ENCODE measurements around the gene ATG2A. TPM values are rescaled to one million over a fixed set of nuclear protein-coding genes. Genes with fewer than 3 reads are reported as not detected.

ATG2A gene
- polyA plus RNA-seq, 12 donors = 7.9 to 25.2 (median 10.0) TPM; not detected in 1

Other genes with a start within 250 kb of the ATG2A start
- 10 to 100 TPM in 11 of 12 donors, not detected in 1; 14.4 to 40.7 (median 22.2) TPM for gene NRXN2, start 194.0 kb downstream of the ATG2A start, polyA plus RNA-seq (ENCODE audit: insufficient read length in 12 of 12)
- 10 to 100 TPM in 11 of 12 donors, not detected in 1; 19.3 to 55.3 (median 36.2) TPM for gene RASGRP2, start 173.1 kb downstream of the ATG2A start, polyA plus RNA-seq (ENCODE audit: insufficient read length in 12 of 12)
- 100 to 1,000 TPM in 7 of 12 donors, 10 to 100 TPM in 4, not detected in 1; 68.9 to 405 (median 157) TPM for gene PYGM, start 157.2 kb downstream of the ATG2A start, polyA plus RNA-seq (ENCODE audit: insufficient read length in 12 of 12)
- gene SF1, start 138.7 kb downstream of the ATG2A start, polyA plus RNA-seq (ENCODE audit: insufficient read length in 12 of 12) = 100 to 1,000 TPM in 11 of 12 donors, not detected in 1; 174 to 428 (median 247) TPM
- 10 to 100 TPM in 7 of 12 donors, 1 to 10 TPM in 4, not detected in 1; 6.5 to 23.7 (median 10.8) TPM for gene MAP4K2, start 114.0 kb downstream of the ATG2A start, polyA plus RNA-seq (ENCODE audit: insufficient read length in 12 of 12)
- 10 to 100 TPM in 11 of 12 donors, not detected in 1; 15.8 to 56.3 (median 20.1) TPM for gene MEN1, start 106.7 kb downstream of the ATG2A start, polyA plus RNA-seq (ENCODE audit: insufficient read length in 12 of 12)
- gene CDC42BPG, start 72.6 kb downstream of the ATG2A start, polyA plus RNA-seq (ENCODE audit: insufficient read length in 12 of 12) = 1 to 10 TPM in 5 of 12 donors, under 1 TPM in 6, not detected in 1; 0.40 to 8.6 (median 0.84) TPM
- 100 to 1,000 TPM in 5 of 12 donors, 10 to 100 TPM in 7; 64.6 to 363 (median 85.9) TPM for gene EHD1, start 38.6 kb downstream of the ATG2A start, polyA plus RNA-seq (ENCODE audit: insufficient read length in 12 of 12)
- gene PPP2R5B, start 7.5 kb upstream of the ATG2A start, polyA plus RNA-seq (ENCODE audit: insufficient read length in 12 of 12) = 10 to 100 TPM in 9 of 12 donors, 1 to 10 TPM in 2, not detected in 1; 9.6 to 14.2 (median 12.3) TPM
- under 1 TPM in 2 of 12 donors, not detected in 10; 0.30 to 0.39 TPM for gene GPHA2, start 18.7 kb upstream of the ATG2A start, polyA plus RNA-seq (ENCODE audit: insufficient read length in 12 of 12)
- not detected for gene MAJIN, start 54.9 kb upstream of the ATG2A start, polyA plus RNA-seq (ENCODE audit: insufficient read length in 12 of 12)
- 1 to 10 TPM in 3 of 12 donors, under 1 TPM in 7, not detected in 2; 0.40 to 1.3 (median 0.79) TPM for gene BATF2, start 79.8 kb upstream of the ATG2A start, polyA plus RNA-seq (ENCODE audit: insufficient read length in 12 of 12)
- 100 to 1,000 TPM in 1 of 12 donors, 10 to 100 TPM in 10, not detected in 1; 59.8 to 130 (median 72.3) TPM for gene ARL2, start 97.0 kb upstream of the ATG2A start, polyA plus RNA-seq (ENCODE audit: insufficient read length in 12 of 12)
- 10 to 100 TPM in 11 of 12 donors, not detected in 1; 16.1 to 28.5 (median 20.4) TPM for gene SNX15, start 110.2 kb upstream of the ATG2A start, polyA plus RNA-seq (ENCODE audit: insufficient read length in 12 of 12)
- 10 to 100 TPM in 6 of 12 donors, 1 to 10 TPM in 5, not detected in 1; 7.7 to 19.5 (median 10.4) TPM for gene SAC3D1, start 124.0 kb upstream of the ATG2A start, polyA plus RNA-seq (ENCODE audit: insufficient read length in 12 of 12)
- gene NAALADL1, start 141.3 kb upstream of the ATG2A start, polyA plus RNA-seq (ENCODE audit: insufficient read length in 12 of 12) = 10 to 100 TPM in 2 of 12 donors, 1 to 10 TPM in 9, not detected in 1; 5.1 to 26.1 (median 7.8) TPM
- 10 to 100 TPM in 6 of 12 donors, 1 to 10 TPM in 5, not detected in 1; 7.1 to 15.8 (median 11.0) TPM for gene CDCA5, start 166.8 kb upstream of the ATG2A start, polyA plus RNA-seq (ENCODE audit: insufficient read length in 12 of 12)
- gene ZFPL1, start 167.0 kb upstream of the ATG2A start, polyA plus RNA-seq (ENCODE audit: insufficient read length in 12 of 12) = 10 to 100 TPM in 11 of 12 donors, not detected in 1; 17.1 to 37.9 (median 21.0) TPM
- gene VPS51, start 179.0 kb upstream of the ATG2A start, polyA plus RNA-seq (ENCODE audit: insufficient read length in 12 of 12) = 100 to 1,000 TPM in 4 of 12 donors, 10 to 100 TPM in 7, not detected in 1; 83.5 to 141 (median 95.8) TPM
- 10 to 100 TPM in 7 of 12 donors, 1 to 10 TPM in 4, not detected in 1; 6.1 to 59.2 (median 11.3) TPM for gene TM7SF2, start 194.7 kb upstream of the ATG2A start, polyA plus RNA-seq (ENCODE audit: insufficient read length in 12 of 12)
- 1 to 10 TPM in 10 of 12 donors, not detected in 2; 2.6 to 6.6 (median 3.7) TPM for gene ZNHIT2, start 200.5 kb upstream of the ATG2A start, polyA plus RNA-seq (ENCODE audit: insufficient read length in 12 of 12)
- 100 to 1,000 TPM in 11 of 12 donors, not detected in 1; 680 to 974 (median 806) TPM for gene FAU, start 204.9 kb upstream of the ATG2A start, polyA plus RNA-seq (ENCODE audit: insufficient read length in 12 of 12)
- gene MRPL49, start 205.1 kb upstream of the ATG2A start, polyA plus RNA-seq (ENCODE audit: insufficient read length in 12 of 12) = 10 to 100 TPM in 11 of 12 donors, not detected in 1; 22.3 to 45.7 (median 25.1) TPM
- 10 to 100 TPM in 11 of 12 donors, not detected in 1; 36.7 to 53.3 (median 45.5) TPM for gene SYVN1, start 217.3 kb upstream of the ATG2A start, polyA plus RNA-seq (ENCODE audit: insufficient read length in 12 of 12)